ENCODE data around the gene ITPR3.

DNA sequence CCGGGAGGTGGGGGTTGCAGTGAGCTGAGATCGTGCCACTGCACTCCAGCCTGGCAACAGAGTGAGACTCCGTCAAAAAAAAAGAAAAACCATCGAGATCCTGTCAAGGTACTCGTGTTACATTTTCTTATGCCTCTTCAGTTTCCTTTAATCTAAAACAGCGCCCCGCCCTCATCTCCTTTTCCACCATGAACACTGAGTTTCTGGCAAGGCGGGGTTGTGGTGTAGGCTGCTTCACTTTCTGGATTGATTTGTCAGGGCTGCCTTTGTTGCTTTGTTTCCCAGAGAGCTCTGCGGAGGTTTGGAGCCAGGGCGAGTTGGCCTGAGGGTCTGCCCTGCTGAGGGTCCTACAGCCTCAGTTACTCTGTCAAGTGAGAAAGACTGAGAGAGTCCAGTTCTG is 8.9 kb downstream of the ITPR3 start:
- no peak for TF ChIP-seq POLR2A (IDR thresholded peaks at IDR 0.05)
- TF ChIP-seq, protein P1, sequence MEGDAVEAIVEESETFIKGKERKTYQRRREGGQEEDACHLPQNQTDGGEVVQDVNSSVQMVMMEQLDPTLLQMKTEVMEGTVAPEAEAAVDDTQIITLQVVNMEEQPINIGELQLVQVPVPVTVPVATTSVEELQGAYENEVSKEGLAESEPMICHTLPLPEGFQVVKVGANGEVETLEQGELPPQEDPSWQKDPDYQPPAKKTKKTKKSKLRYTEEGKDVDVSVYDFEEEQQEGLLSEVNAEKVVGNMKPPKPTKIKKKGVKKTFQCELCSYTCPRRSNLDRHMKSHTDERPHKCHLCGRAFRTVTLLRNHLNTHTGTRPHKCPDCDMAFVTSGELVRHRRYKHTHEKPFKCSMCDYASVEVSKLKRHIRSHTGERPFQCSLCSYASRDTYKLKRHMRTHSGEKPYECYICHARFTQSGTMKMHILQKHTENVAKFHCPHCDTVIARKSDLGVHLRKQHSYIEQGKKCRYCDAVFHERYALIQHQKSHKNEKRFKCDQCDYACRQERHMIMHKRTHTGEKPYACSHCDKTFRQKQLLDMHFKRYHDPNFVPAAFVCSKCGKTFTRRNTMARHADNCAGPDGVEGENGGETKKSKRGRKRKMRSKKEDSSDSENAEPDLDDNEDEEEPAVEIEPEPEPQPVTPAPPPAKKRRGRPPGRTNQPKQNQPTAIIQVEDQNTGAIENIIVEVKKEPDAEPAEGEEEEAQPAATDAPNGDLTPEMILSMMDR (IDR thresholded peaks at IDR 0.05), result no peak
